Measurements from ENCODE around the gene PRKN. TPM values are rescaled to one million over a fixed set of nuclear protein-coding genes. Genes with fewer than 3 reads are reported as not detected.

PRKN gene
- total and polyA plus RNA-seq, 2 donors (not counting 3 experiments of a cell fraction or from before 2014, with no cell fraction given), result 0.06 TPM; not detected in 1

- dilution Hi-C loops (cut with MboI; ENCODE audit: extremely low pct_ligation_motif_present, low sequenced_read_pairs) (no loop called here), intact Hi-C loops (cut with micrococcal nuclease) (no loop called here)
- FAIRE-seq (no peak), DNase-seq (ENCODE audit: low read depth, low spot score) (no peak)
- no peaks in the 10 kb centered on the region for H3K36me3 ChIP-seq (ENCODE audit: control insufficient read depth in 2 of 2, extremely low read depth in 1 of 2, insufficient read depth in 2 of 2, low read length in 2 of 2)
- no peaks in the 10 kb centered on the region for H4K20me1 ChIP-seq (replicated peaks; ENCODE audit: control insufficient read depth, extremely low read depth, insufficient read depth, low read length)
- no peak overlapping the region for H3K4me3 ChIP-seq (replicated peaks in 1 of 3; ENCODE audit: insufficient read depth in 1 of 3, low read depth in 1 of 3, low read length in 3 of 3)
- CTCF ChIA-PET, result interaction anchor here (0.9 kb wide), 1 partner anchor 432 kb away, joined by 6 read pairs; no protein-coding TSS in a partner anchor
- POLR2A ChIA-PET, result no interaction called here
- H3K9me3 ChIP-seq (replicated peaks; ENCODE audit: control insufficient read depth, insufficient read depth, low read length), result no peaks in the 10 kb centered on the region
- H3K9ac ChIP-seq (replicated peaks; ENCODE audit: extremely low read depth, insufficient read depth, low read length), result no peak overlapping the region
- no peaks in the 10 kb centered on the region for H3K4me1 ChIP-seq (ENCODE audit: control insufficient read depth, extremely low read depth, insufficient read depth, low read length)
- no TSS peak for BruUV-seq (replicated peaks)
- no peak overlapping the region for H3K27ac ChIP-seq (ENCODE audit: insufficient read depth, low read depth, low read length)
- no peak overlapping the region for H3K4me2 ChIP-seq (ENCODE audit: insufficient read depth, low read length)
- H3K9me1 ChIP-seq (replicated peaks; ENCODE audit: control insufficient read depth, extremely low read depth, insufficient read depth, low read length), result no peaks in the 10 kb centered on the region
- H3K27me3 ChIP-seq (ENCODE audit: control insufficient read depth in 2 of 2, insufficient read depth in 2 of 2, low read length in 2 of 2), result no peaks in the 10 kb centered on the region
- no peaks in the 10 kb centered on the region for H3K79me2 ChIP-seq (ENCODE audit: control insufficient read depth, insufficient read depth, low read length)
- TF ChIP-seq FOS (IDR thresholded peaks at IDR 0.05; ENCODE audit: borderline replicate concordance, insufficient read depth, low read length), result no peak
- TF ChIP-seq MYC (IDR thresholded peaks at IDR 0.05; ENCODE audit: low read depth, low read length), result no peak
- no peak for TF ChIP-seq EZH2 (IDR thresholded peaks at IDR 0.05; ENCODE audit: borderline replicate concordance, low read depth, low read length, severe bottlenecking)
- no peak overlapping the region for H2AFZ ChIP-seq (ENCODE audit: low read depth, low read length)
Measured at GRCh38 chr6:161363286-161363685, 1364.3 kb downstream of the PRKN start.

DNA sequence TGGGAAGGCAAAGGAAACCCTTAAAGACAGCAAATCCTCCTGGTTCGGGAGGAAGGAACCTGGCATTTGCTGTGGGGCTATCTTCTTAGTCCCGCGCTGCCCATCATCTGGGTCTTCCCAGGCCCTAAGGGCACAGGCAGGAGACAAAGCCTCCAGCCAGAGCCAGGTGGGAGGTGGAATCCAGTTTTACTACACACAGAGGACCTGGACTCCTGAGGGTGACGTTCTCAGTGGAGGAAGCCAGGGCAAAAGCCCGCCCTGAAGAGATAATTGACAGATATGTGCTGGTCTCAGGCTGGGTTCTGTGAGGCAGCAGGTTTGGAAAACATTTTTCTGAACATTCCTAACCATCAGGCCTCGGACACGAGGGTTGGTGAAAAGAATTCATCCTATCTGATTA is 1365.3 kb downstream of the PRKN start:
- Histone ChIP-seq H3K4me2 (ENCODE audit: insufficient read depth, low read length) (no peak overlapping the region), H2AFZ (ENCODE audit: low read depth, low read length) (no peak overlapping the region), H3K36me3 (ENCODE audit: control insufficient read depth in 2 of 2, extremely low read depth in 1 of 2, insufficient read depth in 2 of 2, low read length in 2 of 2) (no peaks in the 10 kb centered on the region), H3K9ac (replicated peaks; ENCODE audit: extremely low read depth, insufficient read depth, low read length) (no peak overlapping the region), H3K27me3 (ENCODE audit: control insufficient read depth in 2 of 2, insufficient read depth in 2 of 2, low read length in 2 of 2) (no peaks in the 10 kb centered on the region), H3K27ac (ENCODE audit: insufficient read depth, low read depth, low read length) (no peak overlapping the region), H3K4me3 (replicated peaks in 1 of 3; ENCODE audit: insufficient read depth in 1 of 3, low read depth in 1 of 3, low read length in 3 of 3) (no peak overlapping the region), H4K20me1 (replicated peaks; ENCODE audit: control insufficient read depth, extremely low read depth, insufficient read depth, low read length) (no peaks in the 10 kb centered on the region), H3K4me1 (ENCODE audit: control insufficient read depth, extremely low read depth, insufficient read depth, low read length) (no peaks in the 10 kb centered on the region), H3K9me1 (replicated peaks; ENCODE audit: control insufficient read depth, extremely low read depth, insufficient read depth, low read length) (no peaks in the 10 kb centered on the region), H3K9me3 (replicated peaks; ENCODE audit: control insufficient read depth, insufficient read depth, low read length) (no peaks in the 10 kb centered on the region), H3K79me2 (ENCODE audit: control insufficient read depth, insufficient read depth, low read length) (no peaks in the 10 kb centered on the region)
- ChIA-PET POLR2A (no interaction called here), CTCF (interaction anchor here (1.2 kb wide), 1 partner anchor 9 kb away, joined by 5 read pairs; no protein-coding TSS in a partner anchor)
- TF ChIP-seq POLR2AphosphoS5 (IDR thresholded peaks at IDR 0.05; ENCODE audit: insufficient read depth, low read depth, low read length) (no peak), POLR2A (IDR thresholded peaks at IDR 0.05; ENCODE audit: low read depth, low read length) (no peak), GATA2 (IDR thresholded peaks at IDR 0.05; ENCODE audit: insufficient read depth, insufficient read length, low read depth, low read length) (no peak), CTCF (IDR thresholded peaks at IDR 0.05; ENCODE audit: extremely low read depth in 1 of 2, insufficient read depth in 1 of 2, low read depth in 1 of 2, low read length in 2 of 2) (no peak), JUN (IDR thresholded peaks at IDR 0.05; ENCODE audit: borderline replicate concordance, insufficient read depth, insufficient read length, low read depth) (no peak), MYC (IDR thresholded peaks at IDR 0.05; ENCODE audit: low read depth, low read length) (no peak), EZH2 (IDR thresholded peaks at IDR 0.05; ENCODE audit: borderline replicate concordance, low read depth, low read length, severe bottlenecking) (no peak), FOS (IDR thresholded peaks at IDR 0.05; ENCODE audit: borderline replicate concordance, insufficient read depth, low read length) (no peak), MAX (IDR thresholded peaks at IDR 0.05; ENCODE audit: insufficient read depth, insufficient read length) (no peak)
- BruUV-seq (replicated peaks), result no TSS peak
- no peak for DNase-seq (ENCODE audit: low read depth, low spot score)
- dilution Hi-C loops (cut with MboI; ENCODE audit: extremely low pct_ligation_motif_present, low sequenced_read_pairs), result no loop called here
- FAIRE-seq, result no peak
- intact Hi-C loops (cut with micrococcal nuclease), result no loop called here

Data from endothelial cell of umbilical vein (primary cell).